Endothelial cell of umbilical vein (primary cell): ENCODE results near the gene NGRN. TPM values are rescaled to one million over a fixed set of nuclear protein-coding genes. Genes with fewer than 3 reads are reported as not detected.

Experiments used
- BruUV-seq: library from RNA; stranded (reverse); fragments of 400-500 nt; replicated peaks from 2 replicates; lab custom pipeline; 2021; lab: Mats Ljungman, UMichigan
- CTCF ChIA-PET: fragments of 300-600, 350-600 bp; sonication (Branson Sonifier 250); formaldehyde crosslinking; loops from one replicate; lab custom pipeline; 2021; ENCODE audit warnings: antibody characterized with exemption, inconsistent platforms; lab: Charles Lee
- POLR2A ChIA-PET: fragments of 300-600, 350-600 bp; sonication (Branson Sonifier 250); formaldehyde crosslinking; loops from one replicate; lab custom pipeline; 2021; ENCODE audit warnings: antibody characterized with exemption, inconsistent platforms; lab: Charles Lee
- DNase-seq: peaks from one replicate; pipeline ENCODE4 v3.0.0-alpha.2; 2011; ENCODE audit warnings: low read depth, low spot score
- FAIRE-seq: peaks from 2 replicates; lab custom pipeline; 2011; peaks lifted over from hg19 to GRCh38; lab: Jason Lieb, UNC
- H2AFZ ChIP-seq: 2 replicates; pipeline ENCODE4 v1.6.0; 2012; ENCODE audit warnings: low read depth, low read length, control low read depth, inconsistent platforms
- H3K27ac ChIP-seq: 2 replicates; pipeline ENCODE4 v1.5.1; 2011; ENCODE audit warnings: low read depth, mild to moderate bottlenecking, control low read depth, low read length, moderate library complexity; ENCODE audit not compliant: insufficient read depth
- H3K27me3 ChIP-seq, 2 experiments: 2 replicates each; pipeline versions ENCODE4 v1.6.0 to v1.6.1; 2011; ENCODE audit warnings: low read length in 2 of 2, mixed read lengths in 1 of 2; ENCODE audit not compliant: control insufficient read depth in 2 of 2, insufficient read depth in 2 of 2
- H3K36me3 ChIP-seq, 2 experiments: 2 replicates in 1 of 2; 3 replicates in 1 of 2; pipeline ENCODE4 v1.5.1; 2011; ENCODE audit warnings: low read length in 2 of 2, mild to moderate bottlenecking in 1 of 2, moderate library complexity in 1 of 2; ENCODE audit not compliant: control insufficient read depth in 2 of 2, insufficient read depth in 2 of 2; ENCODE audit errors: extremely low read depth in 1 of 2
- H3K4me1 ChIP-seq: 3 replicates; pipeline ENCODE4 v1.5.1; 2011; ENCODE audit warnings: mild to moderate bottlenecking, low read length; ENCODE audit not compliant: control insufficient read depth, insufficient read depth; ENCODE audit errors: extremely low read depth
- H3K4me2 ChIP-seq: 2 replicates; pipeline ENCODE4 v1.6.1; 2011; ENCODE audit warnings: low read length, control low read depth, mixed read lengths; ENCODE audit not compliant: insufficient read depth
- H3K4me3 ChIP-seq, 3 experiments: fragments of 200-600 bp in 1 of 3; sonication (generic), shearing (Covaris generic) in 1 of 3; replicated peaks in 1 of 3; 2 replicates each; pipeline ENCODE4 v1.5.1; 2011 to 2016; ENCODE audit warnings: control low read depth in 3 of 3, low read length in 3 of 3, mild to moderate bottlenecking in 2 of 3, inconsistent platforms in 1 of 3, low read depth in 1 of 3, moderate library complexity in 1 of 3; ENCODE audit not compliant: insufficient read depth in 1 of 3
- H3K79me2 ChIP-seq: 2 replicates; pipeline ENCODE4 v1.6.0; 2012; ENCODE audit warnings: low read length, inconsistent platforms; ENCODE audit not compliant: control insufficient read depth, insufficient read depth
- H3K9ac ChIP-seq: replicated peaks from 2 replicates; pipeline ENCODE3; 2011; ENCODE audit warnings: low read length, control low read depth; ENCODE audit not compliant: insufficient read depth; ENCODE audit errors: extremely low read depth
- H3K9me1 ChIP-seq: replicated peaks from 3 replicates; pipeline ENCODE4 v1.6.0; 2011; ENCODE audit warnings: mild to moderate bottlenecking, low read length; ENCODE audit not compliant: control insufficient read depth, insufficient read depth; ENCODE audit errors: extremely low read depth
- H3K9me3 ChIP-seq: replicated peaks from 2 replicates; pipeline ENCODE4 v1.5.1; 2012; ENCODE audit warnings: low read length, inconsistent platforms; ENCODE audit not compliant: control insufficient read depth, insufficient read depth
- H4K20me1 ChIP-seq: replicated peaks from 2 replicates; pipeline ENCODE3; 2011; ENCODE audit warnings: mild to moderate bottlenecking, low read length; ENCODE audit not compliant: control insufficient read depth, insufficient read depth; ENCODE audit errors: extremely low read depth
- EZH2 ChIP-seq: IDR thresholded peaks from 2 replicates; pipeline ENCODE4 v1.6.1; 2012; ENCODE audit warnings: borderline replicate concordance, low read depth, mild to moderate bottlenecking, moderate library complexity, low read length, inconsistent platforms; ENCODE audit not compliant: severe bottlenecking
- FOS ChIP-seq: IDR thresholded peaks from 2 replicates; pipeline ENCODE4 v1.6.1; 2011; ENCODE audit warnings: mild to moderate bottlenecking, low read length, moderate library complexity, borderline replicate concordance; ENCODE audit not compliant: insufficient read depth
- GATA2 ChIP-seq: IDR thresholded peaks from 2 replicates; pipeline ENCODE4 v1.7.0; 2011; ENCODE audit warnings: low read depth, mild to moderate bottlenecking, moderate library complexity, mixed read lengths, low read length; ENCODE audit not compliant: insufficient read length, insufficient read depth
- JUN ChIP-seq: IDR thresholded peaks from 2 replicates; pipeline ENCODE4 v1.6.1; 2011; ENCODE audit warnings: borderline replicate concordance, low read depth; ENCODE audit not compliant: insufficient read length, insufficient read depth
- MYC ChIP-seq: IDR thresholded peaks from one replicate; pipeline ENCODE4 v1.6.1; 2011; ENCODE audit warnings: mild to moderate bottlenecking, low read depth, low read length
- POLR2A ChIP-seq: IDR thresholded peaks from 2 replicates; pipeline ENCODE4 v1.6.1; 2012; ENCODE audit warnings: low read depth, mild to moderate bottlenecking, control low read depth, low read length
- dilution Hi-C: fragments of 300-500 bp; cut with MboI; formaldehyde crosslinking; loops from one replicate; pipeline ENCODE4 v1.15.0; 2019; ENCODE audit warnings: low sequenced_read_pairs; ENCODE audit not compliant: extremely low pct_ligation_motif_present
- intact Hi-C: fragments of 100-400 bp; cut with micrococcal nuclease; formaldehyde crosslinking; loops from one replicate; pipeline ENCODE4 v1.10.0; 2022
- polyA plus RNA-seq, 4 experiments: library from polyadenylated mRNA; depleted of rRNA in 3 of 4; stranded (reverse) in 3 of 4; unstranded in 1 of 4; fragments of >200 nt; gene quantifications; 2 replicates each; pipeline versions ENCODE4 v1.2.1 to v1.2.3, GENCODE V29; 2011 to 2012; ENCODE audit warnings: missing spikeins in 1 of 4
- total RNA-seq: library from RNA; stranded (reverse); gene quantifications from 2 replicates; pipeline ENCODE4 v1.2.3, GENCODE V29; 2021
- TF ChIP-seq, protein P1 (sequence below), 2 donors: IDR thresholded peaks; 1 replicate in 1 of 2; 2 replicates in 1 of 2; pipeline ENCODE4 v1.5.1; 2011; ENCODE audit warnings: low read length in 2 of 2, mild to moderate bottlenecking in 2 of 2, moderate library complexity in 2 of 2, control low read depth in 1 of 2, inconsistent platforms in 1 of 2, low read depth in 1 of 2; ENCODE audit not compliant: insufficient read depth in 1 of 2; ENCODE audit errors: extremely low read depth in 1 of 2

NGRN gene
- total and polyA plus RNA-seq, 2 donors (not counting 3 experiments of a cell fraction or from before 2014, with no cell fraction given), result 28.9 to 56.5 TPM

DNA sequence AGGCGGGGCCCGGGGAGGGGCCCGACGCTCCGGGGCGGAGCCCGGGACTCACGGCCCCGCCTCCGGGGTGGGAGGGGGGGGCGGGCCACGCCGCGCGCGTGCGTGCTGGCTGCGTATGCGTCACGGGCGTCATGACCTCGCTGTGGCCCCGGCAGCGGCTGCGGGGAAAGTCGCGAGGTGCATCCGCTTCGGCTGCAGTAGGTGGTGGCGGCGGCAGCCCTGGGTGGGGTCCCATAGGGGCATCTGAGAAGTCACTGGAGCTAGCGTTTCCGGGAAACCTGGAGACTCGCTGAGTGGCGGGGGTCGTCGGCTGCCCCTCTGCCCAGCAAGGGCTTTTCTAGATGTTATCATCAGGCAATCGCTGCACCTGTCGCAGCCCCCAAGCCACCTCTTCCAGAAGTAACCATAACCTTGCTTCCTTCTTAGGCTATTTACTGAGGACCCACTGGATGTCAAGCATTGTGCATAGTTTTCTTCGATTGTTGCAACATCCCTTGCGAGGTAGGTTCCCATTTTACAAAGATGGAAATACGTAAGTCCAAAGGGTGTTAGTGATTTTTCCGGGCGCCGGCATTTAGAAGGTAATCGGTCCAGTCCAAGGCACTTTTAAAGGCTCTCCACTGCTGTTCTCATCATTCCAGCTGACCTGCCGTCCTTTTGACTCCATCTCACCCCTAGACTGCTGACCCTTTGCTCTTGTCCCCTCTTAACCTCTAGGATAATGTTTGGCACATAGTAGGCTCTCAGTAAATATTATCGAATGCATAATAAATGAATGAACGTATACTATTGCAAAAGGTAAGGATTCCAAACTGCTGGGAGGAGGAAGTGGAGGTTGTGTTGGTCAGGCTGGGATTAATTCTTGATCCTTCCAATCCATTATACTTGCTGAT lies 31.1 kb upstream of the NGRN start, which contains the start of gene GDPGP1:
TSS of gene GDPGP1 (plus strand) at position 114 of the 893 bp plus-strand sequence. CDS start 6,700 bp downstream, outside the sequence.
- Histone ChIP-seq H2AFZ (peak within 1 kb of the TSS; percentile 78), H3K79me2 (peaks cover 11% of the 10 kb centered on the region), H4K20me1 (no peaks in the 10 kb centered on the region), H3K4me2 (peak within 1 kb of the TSS; percentile 92), H3K4me3 (peak within 1 kb of the TSS; percentile 77 to 93 (median 82)), H3K9me3 (no peaks in the 10 kb centered on the region), H3K4me1 (peaks cover 18% of the 10 kb centered on the region), H3K36me3 (peaks cover 3 to 10% of the 10 kb centered on the region in 2 experiments), H3K9ac (peak within 1 kb of the TSS; percentile 92), H3K9me1 (no peaks in the 10 kb centered on the region), H3K27ac (peak within 1 kb of the TSS; percentile 69), H3K27me3 (no peaks in the 10 kb centered on the region)
- TF ChIP-seq POLR2A, result peak; percentile 50
- no peak for TF ChIP-seq JUN
- peak; percentile 41 for TF ChIP-seq FOS
- no peak for TF ChIP-seq MYC
- TF ChIP-seq, protein P1, sequence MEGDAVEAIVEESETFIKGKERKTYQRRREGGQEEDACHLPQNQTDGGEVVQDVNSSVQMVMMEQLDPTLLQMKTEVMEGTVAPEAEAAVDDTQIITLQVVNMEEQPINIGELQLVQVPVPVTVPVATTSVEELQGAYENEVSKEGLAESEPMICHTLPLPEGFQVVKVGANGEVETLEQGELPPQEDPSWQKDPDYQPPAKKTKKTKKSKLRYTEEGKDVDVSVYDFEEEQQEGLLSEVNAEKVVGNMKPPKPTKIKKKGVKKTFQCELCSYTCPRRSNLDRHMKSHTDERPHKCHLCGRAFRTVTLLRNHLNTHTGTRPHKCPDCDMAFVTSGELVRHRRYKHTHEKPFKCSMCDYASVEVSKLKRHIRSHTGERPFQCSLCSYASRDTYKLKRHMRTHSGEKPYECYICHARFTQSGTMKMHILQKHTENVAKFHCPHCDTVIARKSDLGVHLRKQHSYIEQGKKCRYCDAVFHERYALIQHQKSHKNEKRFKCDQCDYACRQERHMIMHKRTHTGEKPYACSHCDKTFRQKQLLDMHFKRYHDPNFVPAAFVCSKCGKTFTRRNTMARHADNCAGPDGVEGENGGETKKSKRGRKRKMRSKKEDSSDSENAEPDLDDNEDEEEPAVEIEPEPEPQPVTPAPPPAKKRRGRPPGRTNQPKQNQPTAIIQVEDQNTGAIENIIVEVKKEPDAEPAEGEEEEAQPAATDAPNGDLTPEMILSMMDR (IDR thresholded peaks at IDR 0.05; ENCODE audit: extremely low read depth in 1 of 2, insufficient read depth in 1 of 2, low read depth in 1 of 2, low read length in 2 of 2), result no peak
- TF ChIP-seq GATA2, result peak; percentile 69
- no peak for TF ChIP-seq EZH2
- intact Hi-C loops, result loop anchor here (1.0 to 5.0 kb wide), 3 partner anchors 15 to 132 kb away; partner anchors contain the start of genes IDH2, NGRN and TTLL13
- POLR2A ChIA-PET, result interaction anchor here (0.8 to 1.5 kb wide), 5 partner anchors 14 to 33 kb away, joined by 4 to 8 read pairs (median 5); partner anchors contain the start of genes NGRN, SEMA4B and TTLL13
- no peak for DNase-seq
- TSS peak; percentile 60 for BruUV-seq
- dilution Hi-C loops, result no loop called here
- CTCF ChIA-PET, result interaction anchor here (0.9 to 5.2 kb wide), 9 partner anchors 13 to 73 kb away, joined by 3 to 47 read pairs (median 8); partner anchors contain the start of genes NGRN and TTLL13
- no peak for FAIRE-seq
